GM21390 (cell line): ENCODE data around the gene TAS1R2.
"Not testable (repeated sequence)": the region's sequence is repeated elsewhere in the genome, so short reads cannot be mapped to it uniquely, and the experiment has no call there.

Experiments used
- ATAC-seq: cut with Tn5 transposase; IDR thresholded peaks from one replicate; pipeline ENCODE4 v1.9.1; 2021; ENCODE audit not compliant: unreplicated experiment

TAS1R2 gene

DNA sequence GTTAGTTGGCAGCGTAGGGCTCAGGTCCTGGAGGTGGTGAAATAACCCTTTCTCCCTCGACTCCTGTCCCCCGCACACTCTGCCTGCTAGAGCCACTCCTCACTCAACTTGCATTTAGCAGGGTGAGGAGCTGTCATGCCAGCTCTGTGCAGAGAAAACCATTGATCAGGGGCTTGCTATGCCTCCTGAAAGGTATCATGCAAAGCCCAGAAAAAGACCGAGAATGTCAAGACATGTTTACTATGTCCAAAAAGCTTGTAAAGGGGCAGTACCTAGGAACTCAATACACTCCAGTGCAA is 24.9 kb upstream of the TAS1R2 start:
- no peak for ATAC-seq

- no peak for ATAC-seq
Observed at GRCh38 chr1:18883636-18884418, 24.4 kb upstream of the TAS1R2 start.

- ATAC-seq: no peak
Observed at GRCh38 chr1:18883079-18883478, 23.6 kb upstream of the TAS1R2 start.

DNA sequence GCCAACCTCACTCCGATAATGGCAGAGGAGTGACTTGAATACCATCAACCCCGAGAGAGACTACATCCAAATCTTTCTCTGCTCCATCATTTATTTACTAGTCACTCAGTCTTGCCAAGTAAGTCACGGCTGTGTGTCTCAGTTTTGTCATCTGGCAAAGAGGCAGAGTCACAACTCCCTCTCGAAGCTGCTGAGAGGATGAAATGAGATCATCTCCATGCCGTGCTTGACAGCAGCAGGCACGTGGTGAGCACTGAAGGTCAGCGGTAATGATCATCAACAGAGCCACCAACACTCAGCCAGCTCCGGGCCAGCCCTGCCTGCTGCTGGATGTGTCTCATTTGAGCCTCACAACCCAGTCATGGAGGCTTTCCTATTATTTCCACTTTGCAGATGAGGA is 23.0 kb upstream of the TAS1R2 start:
- no peak for ATAC-seq

DNA sequence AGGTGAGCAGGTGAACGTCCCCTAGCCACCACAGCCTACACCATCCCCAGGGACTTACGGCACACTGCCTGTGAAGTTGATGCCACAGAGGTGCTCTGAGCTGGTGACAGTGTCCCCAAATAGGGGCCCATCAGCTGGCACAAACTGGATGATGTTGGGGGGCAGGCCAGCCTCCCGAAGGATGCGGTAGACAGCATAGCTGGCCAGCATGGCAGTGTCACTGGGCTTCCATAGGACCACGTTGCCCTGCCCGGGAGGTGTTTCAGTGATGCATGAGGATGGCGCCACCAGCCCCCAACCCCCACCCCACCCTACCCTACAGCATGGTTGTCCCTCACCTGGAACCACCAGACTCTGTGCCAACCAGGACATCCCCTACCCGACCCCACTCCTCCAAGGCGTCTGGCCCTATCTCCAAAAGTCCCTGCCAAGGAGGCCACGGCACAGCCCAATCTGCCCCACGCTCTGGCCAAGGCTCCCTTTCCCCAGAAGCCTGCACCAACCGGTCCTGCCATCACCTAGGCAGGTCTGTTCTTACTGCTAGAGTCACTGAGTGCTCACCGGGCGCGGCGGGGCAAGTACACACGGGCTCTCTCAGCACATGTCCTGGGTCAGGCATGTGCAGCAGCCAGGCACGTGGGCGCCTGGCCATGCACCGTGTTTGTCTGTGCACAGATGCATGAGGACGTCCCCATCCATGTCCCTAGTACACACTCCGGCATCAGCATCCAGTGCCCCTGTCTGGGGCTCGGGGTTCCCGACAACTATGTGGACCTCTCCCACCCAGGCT is 22.4 kb upstream of the TAS1R2 start:
- no peak for ATAC-seq

DNA sequence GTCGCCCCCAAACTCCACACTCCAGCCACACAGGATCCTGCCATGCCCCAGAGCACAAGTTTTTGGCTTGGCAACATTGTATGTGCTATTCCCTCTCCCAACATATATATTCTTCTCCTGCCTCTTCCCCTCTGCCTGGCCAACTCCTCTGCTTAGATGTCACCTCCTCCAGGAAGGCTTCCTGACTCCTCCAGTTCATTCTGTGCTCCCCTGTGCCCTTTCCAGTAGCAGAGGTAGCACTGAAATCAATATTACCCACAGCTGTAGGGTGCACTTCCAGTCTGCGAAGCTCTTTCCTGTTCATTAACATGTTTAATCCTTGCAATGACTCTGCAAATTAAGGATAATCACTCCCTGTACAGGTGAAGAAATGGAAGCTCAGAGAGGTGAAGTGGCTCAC is 21.7 kb upstream of the TAS1R2 start:
- ATAC-seq: no peak

- ATAC-seq: no peak
Observed at GRCh38 chr1:18880585-18880984, 21.1 kb upstream of the TAS1R2 start.

DNA sequence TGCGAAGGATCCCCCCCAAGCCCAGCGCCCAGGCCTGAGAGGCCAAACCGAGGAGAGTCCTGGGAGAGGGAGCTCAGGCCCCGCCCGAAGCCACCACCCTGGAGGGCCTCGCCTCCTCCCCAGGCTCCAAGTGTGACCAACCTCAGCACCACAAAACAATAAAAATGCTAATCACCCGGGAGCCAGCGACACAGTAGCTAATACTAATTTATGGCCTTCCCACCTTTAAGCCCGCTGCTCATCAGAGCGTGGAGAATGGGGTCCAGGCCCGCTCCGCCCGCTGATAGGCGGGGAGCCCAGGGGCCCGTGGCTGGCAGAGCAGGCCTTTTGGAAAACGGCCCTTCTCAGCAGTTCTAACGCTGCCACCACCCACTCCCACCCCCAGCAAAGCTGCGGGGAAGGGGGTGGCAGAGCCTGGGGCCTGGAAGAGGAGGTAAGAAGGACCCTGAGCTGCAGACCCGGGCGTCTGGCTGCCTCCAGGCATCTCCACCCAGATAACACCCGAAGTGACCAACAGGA is 20.4 kb upstream of the TAS1R2 start:
- no peak for ATAC-seq

DNA sequence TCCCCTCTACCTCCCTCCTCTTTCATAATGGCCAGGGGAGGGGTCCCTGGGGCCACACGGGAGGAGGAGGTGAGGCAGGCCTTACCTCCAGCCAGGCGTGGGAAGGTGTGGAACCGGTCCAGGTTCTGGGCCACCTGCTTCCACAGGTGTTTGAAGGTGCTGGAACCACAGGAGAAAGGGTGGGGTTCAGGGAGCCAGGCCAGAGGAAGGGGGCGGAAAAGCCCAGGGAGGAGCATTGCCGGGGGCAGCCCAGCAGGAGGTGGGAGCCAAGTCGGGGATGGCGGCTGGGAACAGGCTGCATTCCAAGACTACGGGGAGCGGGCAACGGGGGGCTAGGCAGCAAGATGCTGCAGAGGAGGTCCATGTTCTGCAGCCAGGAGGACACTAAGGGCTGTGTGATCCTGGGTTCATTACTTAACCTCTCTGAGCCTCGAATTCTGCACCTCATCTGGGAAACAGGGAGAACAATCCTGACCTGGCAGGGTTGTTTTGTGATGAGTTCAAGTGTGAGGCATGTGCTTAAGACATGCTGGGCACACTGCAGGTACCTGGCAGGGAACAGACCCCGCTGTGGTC is 19.8 kb upstream of the TAS1R2 start:
- ATAC-seq: no peak

- no peak for ATAC-seq
Observed at GRCh38 chr1:18878538-18879214, 19.2 kb upstream of the TAS1R2 start.

DNA sequence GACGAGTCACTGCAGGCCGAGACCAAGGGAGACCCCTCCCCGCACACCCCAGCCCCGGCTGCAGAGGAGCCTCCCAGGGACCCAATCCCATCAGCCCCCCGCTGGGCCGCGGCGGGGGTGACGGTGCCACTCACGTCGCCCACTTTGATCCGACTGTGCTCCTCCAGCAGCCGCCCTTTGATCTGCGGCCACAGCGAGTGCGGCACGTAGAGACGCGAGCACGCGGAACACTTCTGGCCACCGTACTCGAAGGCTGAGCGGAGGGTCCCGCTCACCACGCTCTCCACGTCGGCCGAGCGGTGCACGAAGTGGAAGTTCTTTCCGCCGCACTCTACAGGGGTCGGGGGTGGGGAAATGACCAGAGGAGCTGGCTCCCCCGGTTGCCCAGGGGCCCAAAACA is 17.8 kb upstream of the TAS1R2 start:
- ATAC-seq: no peak

DNA sequence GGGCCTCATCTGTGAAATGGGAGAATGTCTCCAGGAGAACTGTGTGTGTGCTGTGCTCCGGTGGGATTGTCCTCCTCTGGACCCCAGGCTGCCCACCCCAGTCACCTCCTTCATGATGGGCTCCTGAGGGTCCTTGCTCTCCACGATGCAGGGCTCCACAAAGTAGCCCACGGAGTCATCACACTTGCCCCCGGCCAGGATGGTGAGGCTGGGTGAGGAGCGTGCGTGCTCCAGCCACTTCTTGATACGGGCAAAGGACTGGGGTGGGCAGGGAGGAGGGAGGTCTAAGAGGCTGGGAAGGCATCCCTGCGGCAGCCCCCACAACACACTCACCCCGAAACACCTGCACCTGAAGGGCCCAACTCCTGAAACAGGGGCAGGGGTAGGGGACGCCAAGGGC is 16.8 kb upstream of the TAS1R2 start:
- ATAC-seq: no peak

DNA sequence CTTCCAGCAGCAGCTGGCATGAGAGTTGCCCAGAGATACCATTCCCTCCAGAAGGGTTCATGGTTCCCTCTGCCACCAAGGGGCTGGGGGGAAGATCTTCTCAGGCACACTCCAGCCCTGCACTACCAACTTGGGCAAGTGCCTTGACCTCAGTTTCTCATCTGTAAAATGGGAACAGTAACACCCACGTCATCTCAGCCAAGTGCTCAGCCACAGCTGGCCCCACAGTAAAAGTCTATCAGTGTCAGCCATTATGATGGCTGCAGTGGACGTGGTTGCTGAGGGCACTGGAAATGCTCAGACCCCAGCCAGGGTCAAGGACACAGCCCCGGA is 16.3 kb upstream of the TAS1R2 start:
- no peak for ATAC-seq

DNA sequence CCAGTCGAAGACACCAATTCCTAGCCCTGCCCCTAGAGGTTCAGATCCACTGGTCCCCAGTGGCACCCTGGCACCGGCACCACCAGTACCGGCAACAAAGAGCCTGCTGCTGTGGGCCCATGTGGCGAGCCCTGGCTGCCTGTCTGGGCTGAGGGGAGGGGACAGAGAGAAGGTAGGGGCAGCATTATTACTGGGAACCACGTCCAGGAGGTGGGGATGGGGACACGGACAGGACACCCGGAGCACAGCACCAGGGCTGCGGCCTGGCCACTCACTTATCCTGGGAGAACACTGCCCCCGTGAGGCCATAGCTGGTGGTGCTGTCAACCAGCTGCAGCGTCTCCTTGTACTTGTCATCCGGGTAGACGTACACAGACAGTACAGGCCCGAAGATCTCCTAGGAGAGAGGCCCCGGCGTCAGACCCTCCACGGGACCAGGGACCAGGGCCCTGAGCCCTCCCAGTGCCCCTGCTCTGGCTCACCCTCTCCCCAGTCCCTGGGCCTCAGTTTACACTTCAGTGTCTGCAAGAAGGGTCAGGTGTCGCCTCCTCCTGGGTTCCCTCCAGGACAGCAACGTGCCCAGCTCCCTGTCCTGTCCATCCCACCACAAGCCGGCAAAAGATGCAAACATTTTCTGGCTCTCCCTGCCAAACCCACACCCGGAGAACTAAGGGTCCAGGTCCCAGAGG is 15.8 kb upstream of the TAS1R2 start:
- ATAC-seq: no peak

- no peak for ATAC-seq
Observed at GRCh38 chr1:18874600-18874999, 15.1 kb upstream of the TAS1R2 start.

DNA sequence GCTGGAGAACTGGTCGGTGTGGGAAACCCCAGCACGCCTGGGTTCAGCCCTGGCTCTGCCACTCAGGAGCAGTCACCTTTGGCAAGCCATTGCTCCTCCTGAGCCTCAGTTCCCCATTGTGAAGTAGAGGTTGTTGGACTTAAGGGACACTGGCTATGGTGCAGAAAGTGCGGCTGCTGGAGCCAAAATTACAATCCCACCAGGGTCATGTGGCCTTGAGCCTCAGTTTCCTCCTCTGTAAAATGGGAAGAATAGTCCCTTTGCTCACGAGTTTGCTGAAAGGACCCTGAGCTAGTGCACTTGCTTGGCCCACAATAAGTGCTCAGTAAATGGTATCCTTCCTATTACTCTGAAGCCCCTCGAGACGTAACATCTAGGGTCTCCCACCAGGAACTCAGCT is 14.6 kb upstream of the TAS1R2 start:
- no peak for ATAC-seq

- ATAC-seq: no peak
Observed at GRCh38 chr1:18872071-18872611, 12.7 kb upstream of the TAS1R2 start.

- ATAC-seq: no peak
Observed at GRCh38 chr1:18871401-18872070, 12.1 kb upstream of the TAS1R2 start.

GRCh38 chr1:18870957-18871356 is 11.5 kb upstream of the TAS1R2 start:
- no peak for ATAC-seq

DNA sequence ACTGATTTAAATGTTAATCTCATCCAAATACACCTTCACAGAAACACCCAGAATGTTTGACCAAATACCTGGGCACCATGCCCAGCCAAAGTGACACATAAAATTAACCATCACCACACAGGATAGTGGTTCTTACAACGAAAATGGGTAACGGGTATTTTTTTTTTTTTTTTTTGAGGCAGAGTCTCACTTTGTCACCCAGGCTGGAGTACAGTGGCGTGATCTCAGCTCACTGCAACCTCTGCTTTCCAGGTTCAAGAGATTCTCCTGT is 11.1 kb upstream of the TAS1R2 start:
- ATAC-seq: not testable (repeated sequence)
